A549 treated with dexamethasone at 1 μM for 4 hours (cell line): ENCODE results near the gene ACTN2. TPM values are rescaled to one million over a fixed set of nuclear protein-coding genes. Genes with fewer than 3 reads are reported as not detected.

Experiments used
- total RNA-seq: library from RNA; stranded (reverse); fragments of 200-300 nt; extraction: Qiagen RNA extraction; gene quantifications from 5 replicates; pipeline ENCODE4 v1.2.3, GENCODE V29; 2022

The ACTN2 gene
- 0.06 TPM in 1 of 5 replicates, not detected in the others for total RNA-seq

DNA sequence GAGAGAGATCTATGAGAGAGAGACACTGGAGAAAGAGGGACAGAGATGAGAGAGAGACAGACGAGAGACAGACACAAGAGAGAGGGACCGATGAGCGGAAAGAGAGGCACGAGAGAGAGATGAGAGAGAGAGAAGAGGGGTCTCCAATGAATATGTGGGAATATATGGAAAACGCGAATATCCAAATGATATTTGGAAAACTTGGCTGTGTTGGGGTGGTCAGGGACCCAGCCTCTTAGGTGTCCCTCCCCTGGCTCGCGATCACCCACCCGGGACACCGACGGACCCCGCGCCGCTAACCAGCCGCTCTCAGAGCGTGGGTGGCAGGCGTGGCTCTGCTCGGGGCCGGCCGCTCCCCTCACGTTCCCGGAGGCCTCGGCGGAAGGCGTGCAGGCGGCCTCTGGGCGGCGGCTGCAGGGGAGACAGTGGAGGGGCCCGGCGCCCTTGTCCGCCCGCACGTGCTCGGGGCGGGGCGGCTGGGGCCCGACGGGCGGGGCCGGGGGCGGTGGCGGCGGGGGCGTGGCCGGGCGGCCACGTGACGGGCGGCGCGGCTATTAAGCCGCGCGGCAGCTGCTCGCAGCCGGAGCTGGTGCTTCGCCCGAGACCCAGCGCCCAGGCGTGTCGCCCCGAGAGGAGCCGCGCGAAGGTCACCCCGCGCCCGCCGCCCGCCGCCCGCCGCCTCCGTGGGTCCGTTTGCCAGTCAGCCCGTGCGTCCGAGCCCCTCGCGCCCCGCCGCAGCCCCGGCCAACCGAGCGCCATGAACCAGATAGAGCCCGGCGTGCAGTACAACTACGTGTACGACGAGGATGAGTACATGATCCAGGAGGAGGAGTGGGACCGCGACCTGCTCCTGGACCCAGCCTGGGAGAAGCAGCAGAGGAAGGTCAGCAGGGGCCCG, at the start of gene ACTN2:
TSS of gene ACTN2 (plus strand) at position 583 of the 898 bp plus-strand sequence. CDS start at position 758, 175 bp downstream.

DNA sequence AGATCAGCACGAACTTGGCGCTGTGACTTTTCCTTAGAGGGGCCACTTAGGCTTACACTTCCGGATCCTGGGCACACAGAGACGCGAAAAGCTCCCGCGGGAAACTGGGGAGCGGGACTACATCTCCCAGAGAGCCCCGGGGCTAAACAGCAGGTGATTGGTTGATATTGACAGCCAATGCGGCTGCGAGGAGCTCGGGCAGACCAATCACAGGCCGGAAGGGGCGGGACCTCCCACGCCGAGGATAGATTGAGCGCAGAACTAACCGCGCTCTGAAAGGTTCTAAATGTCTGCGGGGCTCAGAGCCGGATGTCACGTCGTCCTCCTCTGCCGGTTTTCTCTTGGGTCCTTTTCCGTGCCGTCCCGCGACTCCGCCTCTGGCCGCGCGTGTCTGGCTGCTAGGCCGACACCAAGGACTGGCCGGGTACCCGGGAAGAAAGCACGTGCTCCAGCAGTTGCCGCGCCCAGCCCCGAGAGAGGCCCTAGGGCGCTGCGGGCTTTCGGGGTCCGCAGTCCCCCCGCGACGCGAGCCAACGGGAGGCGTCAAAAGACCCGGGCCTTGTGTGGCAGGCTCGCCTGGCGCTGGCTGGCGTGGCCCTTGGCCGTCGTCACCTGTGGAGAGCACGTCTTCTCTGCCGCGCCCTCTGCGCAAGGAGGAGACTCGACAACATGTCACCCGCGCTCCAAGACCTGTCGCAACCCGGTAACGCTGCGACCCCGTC, 108.9 kb downstream of the ACTN2 start, which contains the start of gene MTR:
TSS of gene MTR (plus strand) at position 258 of the 722 bp plus-strand sequence. CDS start at position 670, 412 bp downstream.

Other genes starting within 250 kb of the ACTN2 start
- gene LGALS8, start 162.5 kb upstream of the ACTN2 start, total RNA-seq = 28.6 to 36.8 TPM (median 34.1 TPM) in 5 replicates
- gene HEATR1, start 82.0 kb upstream of the ACTN2 start, total RNA-seq = 20.0 to 32.2 TPM (median 28.5 TPM) in 5 replicates
- gene MTR, start 108.8 kb downstream of the ACTN2 start, total RNA-seq = 5.3 to 9.3 TPM (median 7.8 TPM) in 5 replicates